Large intestine (tissue), 3 donors: ENCODE measurements around the gene ATP9A. TPM values are rescaled to one million over a fixed set of nuclear protein-coding genes. Genes with fewer than 3 reads are reported as not detected.
A peak's percentile ranks its signal among the peaks of the same experiment; 100 is the strongest.

Experiments used
- DNase-seq, 2 donors: peaks; one replicate each; pipeline versions ENCODE4 v3.0.0 to v3.0.0-alpha.2; 2013
- H3K27ac ChIP-seq: one replicate; pipeline ENCODE4 v1.5.1; 2013; ENCODE audit warnings: low read length
- H3K27me3 ChIP-seq: 2 replicates; pipeline ENCODE4 v1.6.1; 2013; ENCODE audit warnings: low read length; ENCODE audit not compliant: control insufficient read depth, insufficient read depth
- H3K36me3 ChIP-seq: 2 replicates; pipeline ENCODE4 v1.6.1; 2013; ENCODE audit warnings: low read length; ENCODE audit not compliant: control insufficient read depth, insufficient read depth
- H3K4me1 ChIP-seq: one replicate; pipeline ENCODE4 v1.6.1; 2013; ENCODE audit warnings: low read length; ENCODE audit not compliant: control insufficient read depth, insufficient read depth
- H3K4me3 ChIP-seq: one replicate; pipeline ENCODE4 v1.5.1; 2013; ENCODE audit warnings: low read length
- H3K9me3 ChIP-seq: one replicate; pipeline ENCODE4 v1.6.1; 2013; ENCODE audit warnings: mild to moderate bottlenecking, low read depth, low read length, moderate library complexity; ENCODE audit not compliant: control insufficient read depth
- WGBS: methylation state at CpG from one replicate; pipeline ENCODE4 v1.1.5; 2013; ENCODE audit warnings: low lambda C conversion rate; ENCODE audit not compliant: insufficient coverage; 5-methylcytosine and 5-hydroxymethylcytosine counted together
- polyA plus RNA-seq: library from polyadenylated mRNA; unstranded; fragments of 120-200 nt; gene quantifications from one replicate; pipeline ENCODE4 v1.2.1, GENCODE V29; 2013

ATP9A gene
- polyA plus RNA-seq, 1 donor, result 46.3 TPM

DNA sequence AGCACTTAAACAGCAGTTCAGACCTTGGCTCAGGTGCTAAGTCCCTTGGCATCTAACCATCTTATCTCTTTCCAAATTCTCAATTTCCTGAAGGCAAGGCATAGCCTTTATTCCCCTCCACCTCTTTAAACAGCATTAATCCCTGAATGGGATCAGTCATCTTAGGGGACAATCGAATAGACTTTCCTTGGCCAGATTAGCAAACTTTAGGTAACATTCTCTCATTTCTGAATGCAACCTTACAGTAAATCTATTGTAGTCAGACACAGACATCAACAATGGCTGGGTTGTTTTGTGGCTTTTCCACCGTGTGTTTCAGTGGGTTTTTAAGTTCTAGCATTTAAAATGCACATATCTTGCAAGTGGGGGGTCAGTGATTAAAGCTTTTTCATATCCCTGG lies 56.8 kb downstream of the ATP9A start:
- DNase-seq, result no peak
- H3K4me3 ChIP-seq, result no peak overlapping the region
- WGBS, result no CpG with 5 or more reads among the region's 2 CpGs
- no peaks in the 10 kb centered on the region for H3K9me3 ChIP-seq
- H3K27me3 ChIP-seq, result no peaks in the 10 kb centered on the region
- H3K36me3 ChIP-seq, result peaks cover 34% of the 10 kb centered on the region
- peaks cover 4% of the 10 kb centered on the region for H3K4me1 ChIP-seq
- no peak overlapping the region for H3K27ac ChIP-seq

DNA sequence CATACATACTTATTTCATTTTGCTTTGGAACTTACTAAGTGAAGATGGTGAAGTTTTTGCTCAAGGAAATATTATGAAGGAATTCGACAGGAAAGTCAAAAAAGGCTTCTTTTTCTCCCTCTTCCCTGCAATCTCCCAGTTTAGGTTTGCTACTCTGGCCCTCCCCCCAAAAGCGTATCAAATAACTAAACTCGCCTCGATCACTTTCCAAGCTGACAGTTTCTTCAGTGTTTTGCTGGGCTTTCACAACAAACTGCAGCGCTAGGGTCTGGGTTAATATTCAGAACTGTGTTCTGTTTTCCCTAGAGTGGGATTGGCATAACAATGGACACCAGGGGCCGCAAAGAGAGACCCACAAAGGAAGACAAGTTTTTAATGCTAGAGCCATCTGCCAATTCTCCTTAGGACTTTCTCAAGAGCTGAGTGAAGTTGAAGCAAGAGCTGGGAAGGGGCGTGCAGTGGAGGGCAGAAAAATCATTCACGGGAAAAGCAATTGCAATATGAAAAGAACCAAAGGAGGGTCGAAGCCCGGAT lies 57.8 kb downstream of the ATP9A start:
- Histone ChIP-seq H3K27ac (no peak overlapping the region), H3K4me3 (no peak overlapping the region), H3K9me3 (no peaks in the 10 kb centered on the region), H3K36me3 (peaks cover 34% of the 10 kb centered on the region), H3K4me1 (peaks cover 8% of the 10 kb centered on the region), H3K27me3 (no peaks in the 10 kb centered on the region)
- no peak for DNase-seq
- 100% methylated on average over 1 of the region's 10 CpGs for WGBS

DNA sequence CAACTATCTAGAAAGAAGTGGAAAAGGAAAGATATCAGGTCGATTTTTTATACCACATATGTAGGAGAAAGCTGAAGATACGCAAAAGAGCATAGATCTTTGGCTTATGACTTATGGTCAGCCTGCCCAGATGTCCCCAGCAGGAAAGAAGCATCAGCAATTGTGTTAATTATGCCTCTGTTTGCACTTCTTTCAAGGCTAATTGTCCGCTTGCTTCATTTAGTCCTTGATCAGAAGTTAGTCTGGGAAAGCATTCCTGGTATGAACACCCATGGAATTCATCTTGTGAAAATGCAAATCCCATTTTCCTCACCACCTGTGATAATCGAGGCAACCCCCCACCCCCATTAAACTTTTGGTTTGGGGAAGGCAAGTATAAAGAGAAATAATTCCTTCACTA lies 62.8 kb downstream of the ATP9A start:
- no peak overlapping the region for H3K4me3 ChIP-seq
- H3K27ac ChIP-seq, result peak overlapping the region; percentile 37
- H3K9me3 ChIP-seq, result no peaks in the 10 kb centered on the region
- H3K4me1 ChIP-seq, result peaks cover 32% of the 10 kb centered on the region
- H3K27me3 ChIP-seq, result no peaks in the 10 kb centered on the region
- peak; percentile 21 to 37 for DNase-seq
- H3K36me3 ChIP-seq, result peaks cover 18% of the 10 kb centered on the region
- no CpG with 5 or more reads among the region's 4 CpGs for WGBS

DNA sequence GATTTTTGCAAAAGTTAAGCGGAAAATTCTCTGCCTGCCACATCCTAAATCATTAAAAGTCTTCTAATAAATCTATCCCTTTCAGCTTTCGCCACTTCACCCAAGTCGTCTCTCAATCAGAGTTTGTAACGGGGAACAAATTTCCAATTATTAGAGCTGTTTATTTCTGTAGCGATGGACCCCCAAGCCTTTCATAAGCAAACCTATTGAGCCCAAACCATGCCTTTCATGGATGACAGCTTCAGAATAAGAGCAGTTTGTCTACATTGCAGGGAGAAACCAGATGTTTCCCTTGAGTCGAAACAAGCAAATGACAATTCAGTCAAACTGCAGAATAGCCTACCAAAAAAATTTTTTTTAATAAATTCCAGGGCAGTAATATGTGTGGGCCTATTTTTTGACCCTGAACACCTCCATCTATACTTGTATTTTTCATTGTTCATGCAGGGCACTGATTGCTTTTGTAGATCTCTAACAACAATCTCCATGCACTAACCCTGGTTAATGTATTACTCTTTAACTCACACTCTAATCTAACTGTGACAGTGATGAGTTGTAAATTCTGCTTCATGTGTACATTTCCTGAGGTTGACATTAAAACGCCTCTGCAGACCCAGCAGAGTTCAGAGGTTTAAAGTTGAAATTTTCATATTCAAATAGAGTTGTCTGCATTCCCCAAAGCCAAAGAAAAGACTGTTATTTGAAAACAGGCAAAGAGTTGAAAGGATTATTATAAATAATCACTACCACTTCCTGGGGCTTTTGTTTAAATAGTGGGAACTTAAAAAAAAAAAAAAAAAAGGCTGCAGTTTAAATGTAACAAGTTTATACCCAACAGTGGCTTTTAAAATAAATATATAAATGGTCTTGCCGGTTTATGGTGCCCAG lies 64.5 kb downstream of the ATP9A start:
- Histone ChIP-seq H3K9me3 (no peaks in the 10 kb centered on the region), H3K4me3 (no peak overlapping the region), H3K4me1 (peaks cover 32% of the 10 kb centered on the region), H3K27me3 (no peaks in the 10 kb centered on the region), H3K27ac (peak overlapping the region; percentile 58), H3K36me3 (peaks cover 8% of the 10 kb centered on the region)
- WGBS, result no CpG with 5 or more reads among the region's 8 CpGs
- peak; percentile 44 to 80 for DNase-seq

DNA sequence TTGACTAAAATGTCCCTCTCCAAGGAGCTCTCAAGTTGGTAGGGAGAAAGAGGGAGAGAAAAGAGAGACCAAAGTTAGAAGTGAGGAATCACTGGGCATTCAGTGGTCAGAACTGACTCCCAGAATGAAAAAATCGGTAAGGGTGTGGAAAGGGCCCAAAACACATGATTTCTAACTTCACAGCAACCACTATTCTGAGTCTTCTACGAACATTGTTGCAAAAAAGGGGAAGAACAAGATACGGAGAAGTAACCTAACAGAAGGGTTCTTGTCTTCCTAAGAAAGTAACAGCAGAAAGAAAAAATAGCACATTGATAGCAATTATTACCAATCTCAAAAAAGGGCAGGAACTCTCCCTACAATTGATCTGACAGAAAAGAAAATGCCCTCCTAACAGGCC lies 65.6 kb downstream of the ATP9A start:
- peaks cover 1% of the 10 kb centered on the region for H3K36me3 ChIP-seq
- no peak overlapping the region for H3K4me3 ChIP-seq
- peaks cover 32% of the 10 kb centered on the region for H3K4me1 ChIP-seq
- H3K9me3 ChIP-seq, result no peaks in the 10 kb centered on the region
- WGBS, result no CpG with 5 or more reads among the region's 3 CpGs
- H3K27ac ChIP-seq, result peak overlapping the region; percentile 58
- no peaks in the 10 kb centered on the region for H3K27me3 ChIP-seq
- DNase-seq, result no peak

DNA sequence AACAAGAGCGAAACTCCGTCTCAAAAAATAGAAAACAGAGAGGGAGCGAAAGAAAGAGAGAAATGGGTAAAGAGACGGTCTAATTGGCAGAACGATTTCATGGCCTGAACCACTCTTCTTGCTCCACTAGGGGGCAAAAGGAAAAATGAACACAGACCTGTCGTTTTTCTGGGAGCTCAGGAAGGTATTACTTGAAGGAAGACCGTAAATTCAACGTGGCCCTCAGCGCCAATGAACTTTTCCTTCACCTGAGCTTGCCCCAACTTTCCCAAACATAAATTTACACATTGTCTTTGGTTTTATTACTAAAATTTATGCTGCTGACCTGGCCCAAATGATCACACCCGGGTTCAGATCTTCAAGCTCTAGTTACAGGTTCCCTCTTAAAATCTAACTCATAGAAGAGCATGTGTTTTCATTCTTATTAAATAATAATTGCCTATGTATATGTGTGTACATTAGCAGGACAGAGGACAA lies 67.3 kb downstream of the ATP9A start:
- Histone ChIP-seq H3K4me3 (no peak overlapping the region), H3K4me1 (peaks cover 34% of the 10 kb centered on the region), H3K9me3 (no peaks in the 10 kb centered on the region), H3K27me3 (no peaks in the 10 kb centered on the region), H3K27ac (no peak overlapping the region), H3K36me3 (no peaks in the 10 kb centered on the region)
- DNase-seq, result peak; percentile 34 to 59
- WGBS, result 13% methylated on average over 4 of the region's 10 CpGs

DNA sequence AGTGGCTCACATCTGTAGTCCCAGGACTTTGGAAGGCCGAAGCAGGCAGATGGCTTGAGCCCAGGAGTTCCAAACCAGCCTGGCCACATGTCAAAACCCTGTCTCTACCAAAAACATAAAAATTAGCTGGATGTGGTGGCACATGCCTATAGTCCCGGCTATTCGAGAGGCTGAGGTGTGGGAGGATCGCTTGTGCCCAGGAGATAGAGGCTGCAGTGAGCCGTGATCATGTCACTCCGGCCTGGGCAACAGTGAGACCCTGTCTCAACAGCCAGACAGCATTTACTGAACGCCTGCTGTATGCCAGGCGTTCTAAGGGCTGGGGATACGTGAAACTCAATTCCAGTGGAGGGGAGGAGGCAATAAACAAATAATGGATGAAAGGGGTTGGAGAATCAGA lies 69.9 kb downstream of the ATP9A start:
- H3K9me3 ChIP-seq, result no peaks in the 10 kb centered on the region
- no peak overlapping the region for H3K4me3 ChIP-seq
- WGBS, result 80% methylated on average over 2 of the region's 9 CpGs
- peaks cover 12% of the 10 kb centered on the region for H3K36me3 ChIP-seq
- no peak for DNase-seq
- no peak overlapping the region for H3K27ac ChIP-seq
- H3K4me1 ChIP-seq, result peaks cover 22% of the 10 kb centered on the region
- H3K27me3 ChIP-seq, result no peaks in the 10 kb centered on the region

DNA sequence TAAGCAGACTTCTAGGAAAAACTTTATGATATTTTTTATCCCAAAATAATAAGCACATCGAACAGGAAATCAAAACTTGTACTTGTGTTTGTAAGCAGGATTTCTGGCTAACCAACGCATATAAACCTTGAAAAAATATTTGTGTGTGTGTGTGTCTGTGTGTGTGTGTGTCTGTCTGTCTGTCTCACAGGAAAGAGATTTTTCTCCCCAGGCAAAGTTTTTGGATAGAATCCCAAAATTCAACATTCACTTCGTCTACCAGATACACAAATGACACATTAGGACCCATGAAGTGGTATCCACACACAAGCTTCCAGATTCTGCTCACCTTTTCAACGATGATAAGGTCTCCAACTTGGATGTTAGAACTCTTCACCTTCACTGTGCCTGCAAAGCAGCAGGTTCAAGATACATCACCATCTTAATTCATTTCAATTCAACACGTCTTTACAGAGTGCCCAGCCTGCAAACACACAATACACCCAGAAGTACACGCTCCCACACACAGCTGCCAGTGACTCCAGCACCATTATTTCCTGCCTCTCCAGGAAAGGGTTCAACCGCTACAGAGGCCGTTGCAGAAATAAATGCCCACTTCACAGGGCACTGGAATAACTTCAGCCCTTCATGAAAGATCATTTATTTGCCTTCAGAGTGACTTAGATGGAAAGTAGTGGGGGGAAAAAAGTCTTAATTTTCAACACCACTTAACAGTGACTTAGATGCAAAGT lies 70.9 kb downstream of the ATP9A start:
- Histone ChIP-seq H3K27ac (no peak overlapping the region), H3K4me1 (peaks cover 13% of the 10 kb centered on the region), H3K36me3 (peaks cover 17% of the 10 kb centered on the region), H3K4me3 (no peak overlapping the region), H3K27me3 (no peaks in the 10 kb centered on the region), H3K9me3 (no peaks in the 10 kb centered on the region)
- 71% methylated on average over 1 of the region's 8 CpGs for WGBS
- DNase-seq, result no peak

DNA sequence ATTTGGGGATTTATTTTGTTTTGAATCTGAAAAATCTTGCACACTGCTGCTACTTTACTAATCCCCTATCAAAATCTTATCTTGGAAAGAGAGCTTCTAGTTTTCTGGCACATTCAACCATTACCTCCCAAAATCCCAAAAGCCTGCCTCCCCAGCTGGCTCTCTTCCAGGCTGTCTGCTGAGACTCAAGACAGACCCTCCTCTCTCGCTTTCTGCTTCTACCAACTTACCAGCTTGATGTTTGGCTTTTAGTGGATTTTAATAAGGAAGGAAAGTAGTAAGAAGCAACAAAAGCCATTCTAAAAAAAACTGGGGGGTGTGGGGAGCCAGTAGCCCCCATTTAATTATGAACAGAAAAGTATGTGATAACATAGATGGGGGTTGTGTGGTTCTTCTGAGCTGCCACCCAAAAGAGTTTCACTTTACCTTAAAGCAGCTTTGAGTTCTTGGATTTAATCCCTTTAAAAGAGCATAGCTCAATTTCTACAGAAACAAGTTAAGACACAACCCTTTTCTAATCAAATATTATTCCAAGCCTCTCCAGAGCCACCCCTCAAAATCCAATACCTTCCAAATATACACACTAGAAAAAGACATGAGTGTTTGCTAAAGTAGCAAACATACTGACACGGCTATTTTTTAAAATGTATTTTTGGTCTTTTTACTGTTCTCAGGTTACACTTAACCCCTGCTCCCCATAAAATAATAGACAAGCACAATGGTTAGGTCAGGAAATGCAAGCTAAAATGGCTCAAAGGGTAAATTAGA lies 71.7 kb downstream of the ATP9A start:
- WGBS, result 20% methylated on average over 1 of the region's 2 CpGs
- Histone ChIP-seq H3K27me3 (no peaks in the 10 kb centered on the region), H3K9me3 (no peaks in the 10 kb centered on the region), H3K27ac (peak overlapping the region; percentile 20), H3K4me1 (peaks cover 10% of the 10 kb centered on the region), H3K36me3 (peaks cover 21% of the 10 kb centered on the region), H3K4me3 (no peak overlapping the region)
- no peak for DNase-seq
